ENCODE results near the gene RAD51B. TPM values are rescaled to one million over a fixed set of nuclear protein-coding genes. Genes with fewer than 3 reads are reported as not detected.

The RAD51B gene
- polyA plus RNA-seq, 1 donor (not counting 4 experiments of a cell fraction or from before 2014, with no cell fraction given) = 13.3 TPM

- no peaks in the 10 kb centered on the region for H3K4me1 ChIP-seq (ENCODE audit: control insufficient read depth, extremely low read depth, insufficient read depth, low read length)
- DNase-seq (ENCODE audit: low read depth, low spot score) = no peak
- peaks cover 29 to 47% of the 10 kb centered on the region in 2 experiments for H3K36me3 ChIP-seq (ENCODE audit: control insufficient read depth in 2 of 2, extremely low read depth in 1 of 2, insufficient read depth in 2 of 2, low read length in 2 of 2)
- no peak overlapping the region for H3K4me3 ChIP-seq (ENCODE audit: control insufficient read depth in 2 of 3, extremely low read depth in 1 of 3, insufficient read depth in 2 of 3, low read depth in 1 of 3, low read length in 3 of 3)
- no peaks in the 10 kb centered on the region for H3K27me3 ChIP-seq (ENCODE audit: control insufficient read depth, extremely low read depth, insufficient read depth, low read length)
- H3K9me1 ChIP-seq (ENCODE audit: control insufficient read depth, extremely low read depth, insufficient read depth, low read length) = no peaks in the 10 kb centered on the region
- no peaks in the 10 kb centered on the region for H4K20me1 ChIP-seq (ENCODE audit: control insufficient read depth, extremely low read depth, insufficient read depth, low read length)
- TF ChIP-seq CTCF (optimal IDR thresholded peaks at IDR 0.05 in 1 of 3, IDR thresholded peaks at IDR 0.05 in 1 of 3, conservative IDR thresholded peaks at IDR 0.05 in 1 of 3; ENCODE audit: extremely low read depth in 1 of 3, insufficient read depth in 2 of 3, low read length in 3 of 3) (no peak), EZH2 (IDR thresholded peaks at IDR 0.05; ENCODE audit: low read length) (no peak)
- no peak overlapping the region for H3K27ac ChIP-seq (ENCODE audit: control insufficient read depth, insufficient read depth, low read length)
- FAIRE-seq = no peak
- no peak overlapping the region for H3K4me2 ChIP-seq (ENCODE audit: control insufficient read depth, extremely low read depth, insufficient read depth, low read depth, low read length)
- H2AFZ ChIP-seq (ENCODE audit: control insufficient read depth, low read length) = no peak overlapping the region
- dilution Hi-C loops (cut with MboI; ENCODE audit: extremely low pct_ligation_motif_present, low sequenced_read_pairs) = no loop called here
- H3K9ac ChIP-seq (ENCODE audit: control insufficient read depth, extremely low read depth, insufficient read depth, low read length) = no peak overlapping the region
- no peaks in the 10 kb centered on the region for H3K79me2 ChIP-seq (ENCODE audit: control insufficient read depth, insufficient read depth, low read length)
- no peaks in the 10 kb centered on the region for H3K9me3 ChIP-seq (ENCODE audit: control insufficient read depth, low read depth, low read length)
Measured at GRCh38 chr14:67782090-67782489, 37.5 kb upstream of the RAD51B start.

- H3K4me1 ChIP-seq (ENCODE audit: control insufficient read depth, extremely low read depth, insufficient read depth, low read length) = no peaks in the 10 kb centered on the region
- no peak for TF ChIP-seq CTCF (optimal IDR thresholded peaks at IDR 0.05 in 1 of 3, IDR thresholded peaks at IDR 0.05 in 1 of 3, conservative IDR thresholded peaks at IDR 0.05 in 1 of 3; ENCODE audit: extremely low read depth in 1 of 3, insufficient read depth in 2 of 3, low read length in 3 of 3)
- TF ChIP-seq EZH2 (IDR thresholded peaks at IDR 0.05; ENCODE audit: low read length) = no peak
- H3K27ac ChIP-seq (ENCODE audit: control insufficient read depth, insufficient read depth, low read length) = no peak overlapping the region
- no peak overlapping the region for H2AFZ ChIP-seq (ENCODE audit: control insufficient read depth, low read length)
- no peaks in the 10 kb centered on the region for H3K79me2 ChIP-seq (ENCODE audit: control insufficient read depth, insufficient read depth, low read length)
- DNase-seq (ENCODE audit: low read depth, low spot score) = no peak
- no peaks in the 10 kb centered on the region for H3K9me1 ChIP-seq (ENCODE audit: control insufficient read depth, extremely low read depth, insufficient read depth, low read length)
- no peaks in the 10 kb centered on the region for H4K20me1 ChIP-seq (ENCODE audit: control insufficient read depth, extremely low read depth, insufficient read depth, low read length)
- peaks cover 23 to 45% of the 10 kb centered on the region in 2 experiments for H3K36me3 ChIP-seq (ENCODE audit: control insufficient read depth in 2 of 2, extremely low read depth in 1 of 2, insufficient read depth in 2 of 2, low read length in 2 of 2)
- no peak for FAIRE-seq
- no peak overlapping the region for H3K4me2 ChIP-seq (ENCODE audit: control insufficient read depth, extremely low read depth, insufficient read depth, low read depth, low read length)
- no peak overlapping the region for H3K4me3 ChIP-seq (ENCODE audit: control insufficient read depth in 2 of 3, extremely low read depth in 1 of 3, insufficient read depth in 2 of 3, low read depth in 1 of 3, low read length in 3 of 3)
- H3K9ac ChIP-seq (ENCODE audit: control insufficient read depth, extremely low read depth, insufficient read depth, low read length) = no peak overlapping the region
- no peaks in the 10 kb centered on the region for H3K9me3 ChIP-seq (ENCODE audit: control insufficient read depth, low read depth, low read length)
- dilution Hi-C loops (cut with MboI; ENCODE audit: extremely low pct_ligation_motif_present, low sequenced_read_pairs) = no loop called here
- no peaks in the 10 kb centered on the region for H3K27me3 ChIP-seq (ENCODE audit: control insufficient read depth, extremely low read depth, insufficient read depth, low read length)
Measured at GRCh38 chr14:67784244-67784823, 35.2 kb upstream of the RAD51B start.

Data from keratinocyte (primary cell).